ENCODE measurements around the gene CCNA2. TPM values are rescaled to one million over a fixed set of nuclear protein-coding genes. Genes with fewer than 3 reads are reported as not detected.

The CCNA2 gene
- polyA plus RNA-seq, 2 of the 4 experiments (the other 2 are of a cell fraction), result 34.9 to 51.0 TPM

DNA sequence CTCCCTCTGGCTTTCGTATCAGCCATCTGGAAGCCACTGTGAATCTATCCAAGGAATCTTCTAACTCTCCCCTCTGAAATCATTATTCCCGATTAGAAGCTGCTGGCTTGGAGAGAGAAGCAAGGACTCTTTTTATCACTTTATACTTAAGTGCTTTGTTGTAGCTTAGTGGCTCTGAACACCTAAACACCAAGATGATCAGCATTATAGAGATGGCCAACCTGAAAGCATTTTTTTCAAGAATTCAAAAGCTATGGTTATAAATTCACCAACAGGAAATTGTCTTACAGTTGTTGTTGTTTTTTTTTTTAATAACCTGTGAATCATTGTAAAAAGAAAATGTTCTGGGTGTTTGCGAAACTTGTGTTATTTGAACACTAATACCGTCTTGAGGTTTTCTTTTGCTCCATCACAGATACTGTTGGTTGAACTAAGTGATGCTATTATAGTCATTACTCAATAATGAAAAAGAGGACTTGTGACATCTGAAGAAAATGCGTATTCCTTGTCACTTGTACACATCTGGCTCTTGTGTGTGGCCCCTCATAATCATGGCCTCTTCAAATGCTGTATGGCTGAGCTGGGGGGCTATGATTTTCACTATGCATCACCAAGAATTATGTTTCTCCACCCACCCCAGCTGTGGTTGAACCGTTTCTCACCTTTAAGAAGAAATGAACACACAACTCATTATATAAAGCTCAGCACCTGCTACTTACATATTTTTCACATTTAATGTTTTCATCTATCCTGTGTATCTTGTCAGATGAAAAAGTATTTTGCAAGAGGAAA is 46.9 kb downstream of the CCNA2 start:
- FAIRE-seq (no peak), DNase-seq (ENCODE audit: low read depth in 1 of 2, low spot score in 1 of 2) (no peak), ATAC-seq (no peak)
- 66% methylated on average over 6 of the region's 6 CpGs for WGBS (ENCODE audit: missing lambda C conversion rate)
- ChIA-PET POLR2A (no interaction called here), CTCF (no interaction called here)
- no peak overlapping the region for H3K4me3 ChIP-seq
- no peaks in the 10 kb centered on the region for H3K4me1 ChIP-seq
- no peak overlapping the region for H3K4me2 ChIP-seq
- H3K27ac ChIP-seq, result no peak overlapping the region
- H3K9me3 ChIP-seq, result no peaks in the 10 kb centered on the region
- TF ChIP-seq RARB (CRISPR knock-in tag; IDR thresholded peaks at IDR 0.05) (no peak), ZSCAN20 (CRISPR knock-in tag; IDR thresholded peaks at IDR 0.05) (no peak), NR3C1 (IDR thresholded peaks at IDR 0.05) (no peak), HOXB13 (CRISPR knock-in tag; IDR thresholded peaks at IDR 0.05; ENCODE audit: low read depth) (no peak), ESRRA (IDR thresholded peaks at IDR 0.05; ENCODE audit: borderline replicate concordance, low read length) (no peak), POLR2A (IDR thresholded peaks at IDR 0.05; ENCODE audit: low read length) (no peak), GATA3 (IDR thresholded peaks at IDR 0.05; ENCODE audit: borderline replicate concordance) (no peak), CEBPB (IDR thresholded peaks at IDR 0.05) (no peak)
- TF ChIP-seq, protein P1, sequence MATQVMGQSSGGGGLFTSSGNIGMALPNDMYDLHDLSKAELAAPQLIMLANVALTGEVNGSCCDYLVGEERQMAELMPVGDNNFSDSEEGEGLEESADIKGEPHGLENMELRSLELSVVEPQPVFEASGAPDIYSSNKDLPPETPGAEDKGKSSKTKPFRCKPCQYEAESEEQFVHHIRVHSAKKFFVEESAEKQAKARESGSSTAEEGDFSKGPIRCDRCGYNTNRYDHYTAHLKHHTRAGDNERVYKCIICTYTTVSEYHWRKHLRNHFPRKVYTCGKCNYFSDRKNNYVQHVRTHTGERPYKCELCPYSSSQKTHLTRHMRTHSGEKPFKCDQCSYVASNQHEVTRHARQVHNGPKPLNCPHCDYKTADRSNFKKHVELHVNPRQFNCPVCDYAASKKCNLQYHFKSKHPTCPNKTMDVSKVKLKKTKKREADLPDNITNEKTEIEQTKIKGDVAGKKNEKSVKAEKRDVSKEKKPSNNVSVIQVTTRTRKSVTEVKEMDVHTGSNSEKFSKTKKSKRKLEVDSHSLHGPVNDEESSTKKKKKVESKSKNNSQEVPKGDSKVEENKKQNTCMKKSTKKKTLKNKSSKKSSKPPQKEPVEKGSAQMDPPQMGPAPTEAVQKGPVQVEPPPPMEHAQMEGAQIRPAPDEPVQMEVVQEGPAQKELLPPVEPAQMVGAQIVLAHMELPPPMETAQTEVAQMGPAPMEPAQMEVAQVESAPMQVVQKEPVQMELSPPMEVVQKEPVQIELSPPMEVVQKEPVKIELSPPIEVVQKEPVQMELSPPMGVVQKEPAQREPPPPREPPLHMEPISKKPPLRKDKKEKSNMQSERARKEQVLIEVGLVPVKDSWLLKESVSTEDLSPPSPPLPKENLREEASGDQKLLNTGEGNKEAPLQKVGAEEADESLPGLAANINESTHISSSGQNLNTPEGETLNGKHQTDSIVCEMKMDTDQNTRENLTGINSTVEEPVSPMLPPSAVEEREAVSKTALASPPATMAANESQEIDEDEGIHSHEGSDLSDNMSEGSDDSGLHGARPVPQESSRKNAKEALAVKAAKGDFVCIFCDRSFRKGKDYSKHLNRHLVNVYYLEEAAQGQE (IDR thresholded peaks at IDR 0.05), result no peak
- TF ChIP-seq, protein P2, sequence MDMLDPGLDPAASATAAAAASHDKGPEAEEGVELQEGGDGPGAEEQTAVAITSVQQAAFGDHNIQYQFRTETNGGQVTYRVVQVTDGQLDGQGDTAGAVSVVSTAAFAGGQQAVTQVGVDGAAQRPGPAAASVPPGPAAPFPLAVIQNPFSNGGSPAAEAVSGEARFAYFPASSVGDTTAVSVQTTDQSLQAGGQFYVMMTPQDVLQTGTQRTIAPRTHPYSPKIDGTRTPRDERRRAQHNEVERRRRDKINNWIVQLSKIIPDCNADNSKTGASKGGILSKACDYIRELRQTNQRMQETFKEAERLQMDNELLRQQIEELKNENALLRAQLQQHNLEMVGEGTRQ (IDR thresholded peaks at IDR 0.05), result no peak

- ATAC-seq (no peak), DNase-seq (ENCODE audit: low read depth in 1 of 2, low spot score in 1 of 2) (no peak), FAIRE-seq (no peak)
- no peak overlapping the region for H3K27ac ChIP-seq
- no peak for TF ChIP-seq PHF8 (IDR thresholded peaks at IDR 0.05; ENCODE audit: borderline replicate concordance, low read depth)
- no peak overlapping the region for H3K4me2 ChIP-seq
- H3K4me1 ChIP-seq, result no peaks in the 10 kb centered on the region
- POLR2A ChIA-PET, result no interaction called here
- H3K4me3 ChIP-seq, result no peak overlapping the region
- WGBS (ENCODE audit: missing lambda C conversion rate), result 89% methylated on average over 1 of the region's 1 CpG
- CTCF ChIA-PET, result interaction anchor here (0.6 kb wide), 1 partner anchor 220 kb away, joined by 3 read pairs; no protein-coding TSS in a partner anchor
- H3K9me3 ChIP-seq, result no peaks in the 10 kb centered on the region
Observed at GRCh38 chr4:121773883-121774282, 49.8 kb downstream of the CCNA2 start.

GRCh38 chr4:121771869-121772268 is 51.8 kb downstream of the CCNA2 start:
- POLR2A ChIA-PET, result no interaction called here
- FAIRE-seq, result no peak
- no peak overlapping the region for H3K4me3 ChIP-seq
- no peak for ATAC-seq
- H3K4me1 ChIP-seq, result no peaks in the 10 kb centered on the region
- H3K9me3 ChIP-seq, result no peaks in the 10 kb centered on the region
- CTCF ChIA-PET, result no interaction called here
- no peak for TF ChIP-seq MAX (IDR thresholded peaks at IDR 0.05)
- no peak for TF ChIP-seq NPAS2 (CRISPR knock-in tag; IDR thresholded peaks at IDR 0.05; ENCODE audit: borderline replicate concordance)
- no peak for TF ChIP-seq KDM1A (IDR thresholded peaks at IDR 0.05; ENCODE audit: low read depth)
- no peak for TF ChIP-seq FOSL2 (IDR thresholded peaks at IDR 0.05)
- no peak for TF ChIP-seq FOSL2 (CRISPR knock-in tag; IDR thresholded peaks at IDR 0.05)
- no peak for TF ChIP-seq HOXA7 (CRISPR knock-in tag; IDR thresholded peaks at IDR 0.05)
- no peak for TF ChIP-seq BCL3 (IDR thresholded peaks at IDR 0.05)
- TF ChIP-seq SMC3 (IDR thresholded peaks at IDR 0.05), result no peak
- TF ChIP-seq CBX8 (IDR thresholded peaks at IDR 0.05), result no peak
- TF ChIP-seq ZSCAN20 (CRISPR knock-in tag; IDR thresholded peaks at IDR 0.05), result no peak
- TF ChIP-seq CEBPB (IDR thresholded peaks at IDR 0.05), result no peak
- no peak for TF ChIP-seq MYC (IDR thresholded peaks at IDR 0.05; ENCODE audit: borderline replicate concordance, low read length)
- no peak for TF ChIP-seq BHLHE40 (IDR thresholded peaks at IDR 0.05; ENCODE audit: low read depth, low read length)
- no peak for TF ChIP-seq HOXB13 (CRISPR knock-in tag; IDR thresholded peaks at IDR 0.05; ENCODE audit: low read depth)
- no peak for TF ChIP-seq HDAC2 (IDR thresholded peaks at IDR 0.05)
- TF ChIP-seq RARB (CRISPR knock-in tag; IDR thresholded peaks at IDR 0.05), result no peak
- no peak for TF ChIP-seq MAZ (IDR thresholded peaks at IDR 0.05; ENCODE audit: borderline replicate concordance, low read depth, low read length)
- DNase-seq (ENCODE audit: low read depth in 1 of 2, low spot score in 1 of 2), result no peak
- no peak overlapping the region for H3K27ac ChIP-seq
- H3K4me2 ChIP-seq, result no peak overlapping the region
- WGBS (ENCODE audit: missing lambda C conversion rate), result 74% methylated on average over 1 of the region's 1 CpG

Data from A549 (cell line).